MCF 10A (cell line): ENCODE measurements around the gene PRIMPOL. TPM values are rescaled to one million over a fixed set of nuclear protein-coding genes. Genes with fewer than 3 reads are reported as not detected.

ENCODE experiments used
- BruUV-seq: library from RNA; stranded (reverse); fragments of 400-500 nt; replicated peaks from 2 replicates; lab custom pipeline; 2021; lab: Mats Ljungman, UMichigan
- CTCF ChIA-PET: fragments of 300-600 bp; sonication (Branson Sonifier 250); formaldehyde crosslinking; extraction: SDS; loops from one replicate; lab custom pipeline; 2021; ENCODE audit warnings: antibody characterized with exemption, inconsistent platforms; lab: Yijun Ruan, JAX
- POLR2A ChIA-PET: fragments of 300-600, 350-650 bp; sonication (Branson Sonifier 250); formaldehyde crosslinking; extraction: SDS; loops from one replicate; lab custom pipeline; 2020; ENCODE audit warnings: antibody characterized with exemption, inconsistent platforms; lab: Yijun Ruan, JAX
- DNase-seq: peaks from one replicate; pipeline ENCODE4 v3.0.0-alpha.2; 2018; ENCODE audit not compliant: unreplicated experiment
- H3K27ac Mint-ChIP-seq: one replicate; pipeline ENCODE4 v1.8.0; 2022; ENCODE audit warnings: mild to moderate bottlenecking, low read depth, mixed read lengths; ENCODE audit not compliant: unreplicated experiment
- H3K27me3 Mint-ChIP-seq: one replicate; pipeline ENCODE4 v1.8.0; 2022; ENCODE audit warnings: mixed read lengths; ENCODE audit not compliant: insufficient read depth, unreplicated experiment
- H3K36me3 Mint-ChIP-seq: one replicate; pipeline ENCODE4 v1.8.0; 2022; ENCODE audit warnings: mild to moderate bottlenecking, moderate library complexity, mixed read lengths; ENCODE audit not compliant: insufficient read depth, unreplicated experiment
- H3K4me1 Mint-ChIP-seq: one replicate; pipeline ENCODE4 v1.8.0; 2022; ENCODE audit warnings: mixed read lengths; ENCODE audit not compliant: insufficient read depth, unreplicated experiment
- H3K4me3 Mint-ChIP-seq: one replicate; pipeline ENCODE4 v1.8.0; 2022; ENCODE audit warnings: mild to moderate bottlenecking, moderate library complexity, mixed read lengths; ENCODE audit not compliant: unreplicated experiment
- H3K9me3 Mint-ChIP-seq: one replicate; pipeline ENCODE4 v1.8.0; 2022; ENCODE audit warnings: mixed read lengths; ENCODE audit not compliant: unreplicated experiment
- intact Hi-C: fragments of 100-400 bp; cut with micrococcal nuclease; formaldehyde crosslinking; loops from 2 replicates; pipeline ENCODE4 v1.14.1; 2022
- total RNA-seq: library from RNA; stranded (reverse); gene quantifications from 2 replicates; pipeline ENCODE4 v1.2.3, GENCODE V29; 2022
- TF ChIP-seq, protein P1 (sequence below): fragments of 200-600 bp; IDR thresholded peaks from one replicate; pipeline ENCODE4 v1.8.0; 2022; ENCODE audit warnings: antibody characterized with exemption, mild to moderate bottlenecking; ENCODE audit not compliant: unreplicated experiment

PRIMPOL gene
- total RNA-seq, 1 experiment from 2014 or later = 19.2 TPM

GRCh38 chr4:184641451-184641850 is 8.1 kb upstream of the PRIMPOL start:
- Mint-ChIP-seq H3K27me3 (no peaks in the 10 kb centered on the region), H3K27ac (no peak overlapping the region), H3K4me1 (peaks cover 14% of the 10 kb centered on the region), H3K36me3 (peaks cover 35% of the 10 kb centered on the region), H3K9me3 (no peaks in the 10 kb centered on the region), H3K4me3 (no peak overlapping the region)
- intact Hi-C loops = loop anchor here (10.0 kb wide), 2 partner anchors 173 to 343 kb away; no protein-coding TSS in a partner anchor
- POLR2A ChIA-PET = no interaction called here
- BruUV-seq = no TSS peak
- CTCF ChIA-PET = no interaction called here
- TF ChIP-seq, protein P1, sequence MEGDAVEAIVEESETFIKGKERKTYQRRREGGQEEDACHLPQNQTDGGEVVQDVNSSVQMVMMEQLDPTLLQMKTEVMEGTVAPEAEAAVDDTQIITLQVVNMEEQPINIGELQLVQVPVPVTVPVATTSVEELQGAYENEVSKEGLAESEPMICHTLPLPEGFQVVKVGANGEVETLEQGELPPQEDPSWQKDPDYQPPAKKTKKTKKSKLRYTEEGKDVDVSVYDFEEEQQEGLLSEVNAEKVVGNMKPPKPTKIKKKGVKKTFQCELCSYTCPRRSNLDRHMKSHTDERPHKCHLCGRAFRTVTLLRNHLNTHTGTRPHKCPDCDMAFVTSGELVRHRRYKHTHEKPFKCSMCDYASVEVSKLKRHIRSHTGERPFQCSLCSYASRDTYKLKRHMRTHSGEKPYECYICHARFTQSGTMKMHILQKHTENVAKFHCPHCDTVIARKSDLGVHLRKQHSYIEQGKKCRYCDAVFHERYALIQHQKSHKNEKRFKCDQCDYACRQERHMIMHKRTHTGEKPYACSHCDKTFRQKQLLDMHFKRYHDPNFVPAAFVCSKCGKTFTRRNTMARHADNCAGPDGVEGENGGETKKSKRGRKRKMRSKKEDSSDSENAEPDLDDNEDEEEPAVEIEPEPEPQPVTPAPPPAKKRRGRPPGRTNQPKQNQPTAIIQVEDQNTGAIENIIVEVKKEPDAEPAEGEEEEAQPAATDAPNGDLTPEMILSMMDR = no peak
- DNase-seq = no peak

GRCh38 chr4:184643731-184644130 is 5.8 kb upstream of the PRIMPOL start:
- no peak overlapping the region for H3K27ac Mint-ChIP-seq
- H3K27me3 Mint-ChIP-seq = no peaks in the 10 kb centered on the region
- H3K4me3 Mint-ChIP-seq = no peak overlapping the region
- intact Hi-C loops = loop anchor here (10.0 kb wide), 2 partner anchors 171 to 341 kb away; no protein-coding TSS in a partner anchor
- peaks cover 33% of the 10 kb centered on the region for H3K4me1 Mint-ChIP-seq
- POLR2A ChIA-PET = interaction anchor here (1.8 kb wide), 1 partner anchor 8 kb away, joined by 5 read pairs; no protein-coding TSS in a partner anchor
- CTCF ChIA-PET = no interaction called here
- no peak for DNase-seq
- no peaks in the 10 kb centered on the region for H3K9me3 Mint-ChIP-seq
- peaks cover 17% of the 10 kb centered on the region for H3K36me3 Mint-ChIP-seq
- TF ChIP-seq, protein P1 = no peak
- no TSS peak for BruUV-seq

- Mint-ChIP-seq H3K36me3 (peaks cover 7% of the 10 kb centered on the region), H3K4me1 (peaks cover 29% of the 10 kb centered on the region), H3K9me3 (no peaks in the 10 kb centered on the region), H3K4me3 (no peak overlapping the region), H3K27me3 (no peaks in the 10 kb centered on the region), H3K27ac (no peak overlapping the region)
- no peak for DNase-seq
- TF ChIP-seq, protein P1 = no peak
- ChIA-PET CTCF (interaction anchor here (1.7 kb wide), 1 partner anchor 381 kb away, joined by 5 read pairs; no protein-coding TSS in a partner anchor), POLR2A (interaction anchor here (0.7 to 1.8 kb wide), 4 partner anchors 9 to 381 kb away, joined by 3 to 5 read pairs (median 3); no protein-coding TSS in a partner anchor)
- BruUV-seq = no TSS peak
- intact Hi-C loops = loop anchor here (5.0 to 10.0 kb wide), 4 partner anchors 170 to 382 kb away; partner anchors contain the start of gene IRF2
Measured at GRCh38 chr4:184644553-184645307, 4.8 kb upstream of the PRIMPOL start.

DNA sequence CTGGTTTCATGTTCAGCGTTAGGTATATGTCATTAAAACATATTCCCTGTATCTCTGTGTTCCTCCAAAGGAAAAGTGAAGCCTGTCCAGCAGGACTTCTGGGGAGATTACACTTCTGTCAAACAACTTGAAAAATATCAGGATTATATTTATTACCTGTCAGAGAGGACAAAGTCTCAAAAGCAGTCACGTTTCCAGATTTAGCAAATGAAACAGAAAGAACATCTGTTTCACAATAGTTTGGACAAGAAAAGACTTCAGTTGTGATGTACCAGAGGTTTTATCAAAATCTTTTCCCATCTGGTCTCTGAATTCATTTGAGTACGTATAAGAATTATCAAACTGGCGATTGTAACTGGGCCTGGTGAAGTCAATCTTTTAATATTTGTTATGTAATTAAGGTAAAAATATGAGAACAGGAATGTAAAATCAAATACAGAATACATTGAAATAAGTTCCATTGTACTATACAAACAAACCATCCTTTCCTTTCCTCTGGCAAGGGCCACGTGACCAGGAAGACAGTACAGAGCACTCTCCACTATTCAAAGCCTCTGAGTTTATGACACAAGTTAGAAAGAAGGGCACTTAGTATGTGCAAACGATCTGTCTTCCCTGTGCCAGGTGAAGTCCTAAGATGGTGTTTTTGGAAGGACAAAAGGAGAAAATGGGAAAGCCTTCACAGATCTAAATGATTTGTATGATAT is 3.5 kb upstream of the PRIMPOL start:
- Mint-ChIP-seq H3K27me3 (no peaks in the 10 kb centered on the region), H3K9me3 (no peaks in the 10 kb centered on the region), H3K4me1 (peaks cover 32% of the 10 kb centered on the region), H3K36me3 (no peaks in the 10 kb centered on the region), H3K4me3 (peak overlapping the region; percentile 81), H3K27ac (peak overlapping the region; percentile 39)
- CTCF ChIA-PET = interaction anchor here (1.7 kb wide), 2 partner anchors 10 to 382 kb away, joined by 5 read pairs; no protein-coding TSS in a partner anchor
- no peak for DNase-seq
- intact Hi-C loops = loop anchor here (5.0 to 10.0 kb wide), 4 partner anchors 169 to 384 kb away; partner anchors contain the start of gene IRF2
- TF ChIP-seq, protein P1 = no peak
- POLR2A ChIA-PET = interaction anchor here (1.2 kb wide), 1 partner anchor 381 kb away, joined by 4 read pairs; no protein-coding TSS in a partner anchor
- no TSS peak for BruUV-seq
